GM12892 (cell line): ENCODE data around the gene SCLY.

Experiments
- POLR2A ChIP-seq: IDR thresholded peaks from 2 replicates; pipeline ENCODE4 v1.6.1; 2011; ENCODE audit warnings: low read depth, low read length, control low read depth
- POLR2AphosphoS5 ChIP-seq: IDR thresholded peaks from 2 replicates; pipeline ENCODE4 v1.6.1; 2011; ENCODE audit warnings: low read depth, low read length, control low read depth
- TAF1 ChIP-seq: IDR thresholded peaks from 2 replicates; pipeline ENCODE4 v1.6.1; 2011; ENCODE audit warnings: low read depth, mild to moderate bottlenecking, control low read depth, low read length, borderline replicate concordance

DNA sequence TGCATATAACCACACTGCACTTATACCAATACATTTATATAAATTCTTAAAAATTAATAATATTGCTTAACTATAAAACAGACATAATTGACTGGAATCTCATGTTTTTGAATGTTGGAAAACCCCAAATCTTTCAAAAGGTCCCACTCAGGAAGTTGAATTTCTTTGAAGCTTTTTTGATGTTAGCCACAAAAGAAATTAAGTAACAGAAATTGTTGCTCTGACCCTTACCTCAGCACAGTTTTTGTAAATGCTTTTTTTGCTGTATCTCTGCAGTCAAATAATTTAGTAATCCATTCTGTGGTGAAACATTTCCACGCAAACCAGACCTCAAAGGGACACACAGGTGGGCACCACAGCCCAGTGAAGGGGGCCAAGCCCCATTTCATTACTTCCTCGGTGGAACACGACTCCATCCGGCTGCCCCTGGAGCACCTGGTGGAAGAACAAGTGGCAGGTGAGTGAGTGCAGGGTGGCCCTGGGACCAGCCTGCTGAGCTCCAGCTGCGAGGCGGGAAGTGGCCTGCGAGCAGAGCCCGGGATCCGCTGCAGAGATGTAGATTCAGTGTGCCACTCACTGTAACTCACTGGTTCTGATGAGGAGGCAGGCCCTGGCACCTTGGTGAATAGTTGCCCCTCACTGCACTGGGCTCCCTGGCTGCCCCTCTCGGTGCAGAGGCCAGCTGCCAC is 8.4 kb downstream of the SCLY start:
- TF ChIP-seq POLR2AphosphoS5, result no peak
- TF ChIP-seq POLR2A, result no peak
- TF ChIP-seq TAF1, result no peak
